ENCODE measurements around the gene AUTS2.

The AUTS2 gene

GRCh38 chr7:70545214-70545613, 946.9 kb downstream of the AUTS2 start:
- DNase-seq = no peak

GRCh38 chr7:70552141-70552540, 953.9 kb downstream of the AUTS2 start:
- no peak for DNase-seq

GRCh38 chr7:70553364-70553763, 955.1 kb downstream of the AUTS2 start:
- no peak for DNase-seq

GRCh38 chr7:70554646-70555045, 956.4 kb downstream of the AUTS2 start:
- no peak for DNase-seq

GRCh38 chr7:70556761-70557160, 958.5 kb downstream of the AUTS2 start:
- no peak for DNase-seq

GRCh38 chr7:70557338-70557737, 959.1 kb downstream of the AUTS2 start:
- DNase-seq = peak; percentile 74

GRCh38 chr7:70559815-70560214, 961.5 kb downstream of the AUTS2 start:
- no peak for DNase-seq

GRCh38 chr7:70563960-70564359, 965.7 kb downstream of the AUTS2 start:
- DNase-seq = no peak

GRCh38 chr7:70565721-70566370, 967.6 kb downstream of the AUTS2 start:
- no peak for DNase-seq

- no peak for DNase-seq
Measured at GRCh38 chr7:70566671-70567070, 968.4 kb downstream of the AUTS2 start.

- DNase-seq = no peak
Measured at GRCh38 chr7:70568674-70569334, 970.5 kb downstream of the AUTS2 start.

GRCh38 chr7:70569335-70569819, 971.1 kb downstream of the AUTS2 start:
- DNase-seq = peak; percentile 99

GRCh38 chr7:70570029-70570428, 971.8 kb downstream of the AUTS2 start:
- DNase-seq = no peak

- DNase-seq = no peak
Measured at GRCh38 chr7:70570961-70571360, 972.7 kb downstream of the AUTS2 start.

GRCh38 chr7:70571403-70571934, 973.2 kb downstream of the AUTS2 start:
- no peak for DNase-seq

GRCh38 chr7:70571961-70572360, 973.7 kb downstream of the AUTS2 start:
- no peak for DNase-seq

GRCh38 chr7:70572571-70572970, 974.3 kb downstream of the AUTS2 start:
- no peak for DNase-seq

- peak; percentile 69 for DNase-seq
Measured at GRCh38 chr7:70573071-70573661, 974.9 kb downstream of the AUTS2 start.

GRCh38 chr7:70573696-70574095, 975.4 kb downstream of the AUTS2 start:
- DNase-seq = no peak

- no peak for DNase-seq
Measured at GRCh38 chr7:70574314-70574834, 976.1 kb downstream of the AUTS2 start.

- peak; percentile 98 for DNase-seq
Measured at GRCh38 chr7:70574970-70575799, 976.9 kb downstream of the AUTS2 start.

- DNase-seq = peak; percentile 88
Measured at GRCh38 chr7:70577078-70577477, 978.8 kb downstream of the AUTS2 start.

- DNase-seq = no peak
Measured at GRCh38 chr7:70578131-70578530, 979.9 kb downstream of the AUTS2 start.
